ENCODE data around the gene TMEM37. TPM values are rescaled to one million over a fixed set of nuclear protein-coding genes. Genes with fewer than 3 reads are reported as not detected.

TMEM37 gene
- total RNA-seq, 1 experiment from 2014 or later, result 2.3 TPM

- H3K4me2 ChIP-seq (ENCODE audit: low read length), result no peak overlapping the region
- H3K9ac ChIP-seq (ENCODE audit: low read length), result no peak overlapping the region
- intact Hi-C loops (cut with micrococcal nuclease), result no loop called here
- peaks cover 10 to 26% of the 10 kb centered on the region in 2 experiments; a peak in 3 of 4 replicates for H3K4me1 ChIP-seq (ENCODE audit: control insufficient read depth in 1 of 2, insufficient read depth in 2 of 2, low read length in 2 of 2)
- no peak overlapping the region for H3K27ac ChIP-seq (ENCODE audit: low read depth, low read length)
- H3K9me2 ChIP-seq (ENCODE audit: insufficient read depth), result no peaks in the 10 kb centered on the region
- H3K9me3 ChIP-seq (ENCODE audit: control insufficient read depth in 1 of 2, insufficient read depth in 1 of 2, low read depth in 1 of 2, low read length in 2 of 2), result no peaks in the 10 kb centered on the region
- no peaks in the 10 kb centered on the region for H3K27me3 ChIP-seq (ENCODE audit: insufficient read depth, low read length)
- no peaks in the 10 kb centered on the region for H3K79me2 ChIP-seq (ENCODE audit: insufficient read depth, low read length)
- TF ChIP-seq POLR2AphosphoS5 (IDR thresholded peaks at IDR 0.05; ENCODE audit: low read depth, low read length) (no peak), EGR1 (IDR thresholded peaks at IDR 0.05; ENCODE audit: low read depth) (no peak), ATF3 (IDR thresholded peaks at IDR 0.05) (no peak)
- CTCF ChIA-PET, result no interaction called here
- no peaks in the 10 kb centered on the region for H3K36me3 ChIP-seq (ENCODE audit: control insufficient read depth in 1 of 2, insufficient read depth in 2 of 2, low read length in 2 of 2)
- RAD21 ChIA-PET (ENCODE audit: low non-redundant PET in 1 of 2, low total read pairs in 2 of 2, uncharacterized antibody in 2 of 2, unreplicated experiment in 2 of 2), result no interaction called here
- no TSS peak for BruUV-seq (replicated peaks)
- POLR2A ChIA-PET, result no interaction called here
- H4K20me1 ChIP-seq (ENCODE audit: insufficient read depth), result no peaks in the 10 kb centered on the region
- no peak overlapping the region for H3K4me3 ChIP-seq (replicated peaks in 1 of 2; ENCODE audit: low read depth in 1 of 2, low read length in 2 of 2)
- no peak overlapping the region for H2AFZ ChIP-seq (ENCODE audit: low read depth, low read length, poor library complexity, severe bottlenecking)
- ATAC-seq (no peak), DNase-seq (ENCODE audit: low read depth, low spot score) (no peak)
Observed at GRCh38 chr2:119426801-119427395, 4.8 kb upstream of the TMEM37 start.

GRCh38 chr2:119427756-119428155 is 3.9 kb upstream of the TMEM37 start:
- Histone ChIP-seq H3K4me3 (replicated peaks in 1 of 2; ENCODE audit: low read depth in 1 of 2, low read length in 2 of 2) (no peak overlapping the region), H3K27ac (ENCODE audit: low read depth, low read length) (no peak overlapping the region), H3K9me2 (ENCODE audit: insufficient read depth) (no peaks in the 10 kb centered on the region), H4K20me1 (ENCODE audit: insufficient read depth) (no peaks in the 10 kb centered on the region), H2AFZ (ENCODE audit: low read depth, low read length, poor library complexity, severe bottlenecking) (no peak overlapping the region), H3K4me1 (ENCODE audit: control insufficient read depth in 1 of 2, insufficient read depth in 2 of 2, low read length in 2 of 2) (peaks cover 17 to 33% of the 10 kb centered on the region in 2 experiments; a peak in 3 of 4 replicates), H3K9ac (ENCODE audit: low read length) (no peak overlapping the region), H3K4me2 (ENCODE audit: low read length) (no peak overlapping the region), H3K36me3 (ENCODE audit: control insufficient read depth in 1 of 2, insufficient read depth in 2 of 2, low read length in 2 of 2) (no peaks in the 10 kb centered on the region), H3K79me2 (ENCODE audit: insufficient read depth, low read length) (no peaks in the 10 kb centered on the region), H3K9me3 (ENCODE audit: control insufficient read depth in 1 of 2, insufficient read depth in 1 of 2, low read depth in 1 of 2, low read length in 2 of 2) (no peaks in the 10 kb centered on the region), H3K27me3 (ENCODE audit: insufficient read depth, low read length) (no peaks in the 10 kb centered on the region)
- ChIA-PET POLR2A (no interaction called here), CTCF (no interaction called here), RAD21 (ENCODE audit: low non-redundant PET in 1 of 2, low total read pairs in 2 of 2, uncharacterized antibody in 2 of 2, unreplicated experiment in 2 of 2) (no interaction called here)
- TF ChIP-seq ATF3 (IDR thresholded peaks at IDR 0.05), result no peak
- TF ChIP-seq ZNF274 (IDR thresholded peaks at IDR 0.05; ENCODE audit: low read depth, low read length), result no peak
- no peak for TF ChIP-seq CBX3 (IDR thresholded peaks at IDR 0.05; ENCODE audit: low read depth)
- TF ChIP-seq, protein P1, sequence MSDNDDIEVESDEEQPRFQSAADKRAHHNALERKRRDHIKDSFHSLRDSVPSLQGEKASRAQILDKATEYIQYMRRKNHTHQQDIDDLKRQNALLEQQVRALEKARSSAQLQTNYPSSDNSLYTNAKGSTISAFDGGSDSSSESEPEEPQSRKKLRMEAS (IDR thresholded peaks at IDR 0.05), result no peak
- no peak for TF ChIP-seq POLR2AphosphoS5 (IDR thresholded peaks at IDR 0.05; ENCODE audit: low read depth, low read length)
- no peak for TF ChIP-seq CEBPB (IDR thresholded peaks at IDR 0.05; ENCODE audit: low read depth)
- no peak for TF ChIP-seq CTCF (IDR thresholded peaks at IDR 0.05 in 2 of 3, conservative IDR thresholded peaks at IDR 0.05 in 1 of 3; ENCODE audit: borderline replicate concordance in 1 of 3, insufficient read depth in 1 of 3, low read depth in 2 of 3, low read length in 2 of 3)
- no peak for TF ChIP-seq ZFX (IDR thresholded peaks at IDR 0.05)
- no peak for TF ChIP-seq SRF (IDR thresholded peaks at IDR 0.05; ENCODE audit: low read depth)
- no peak for TF ChIP-seq EGR1 (IDR thresholded peaks at IDR 0.05; ENCODE audit: low read depth)
- TF ChIP-seq YY1 (IDR thresholded peaks at IDR 0.05; ENCODE audit: extremely low read depth, insufficient replicate concordance, low read depth, low read length), result no peak
- TF ChIP-seq EZH2phosphoT487 (IDR thresholded peaks at IDR 0.05; ENCODE audit: borderline replicate concordance), result no peak
- TF ChIP-seq SIN3A (IDR thresholded peaks at IDR 0.05; ENCODE audit: low read depth), result no peak
- TF ChIP-seq EZH2 (IDR thresholded peaks at IDR 0.05), result no peak
- no peak for TF ChIP-seq FOSL1 (IDR thresholded peaks at IDR 0.05; ENCODE audit: low read depth)
- no TSS peak for BruUV-seq (replicated peaks)
- DNase-seq (ENCODE audit: low read depth, low spot score), result no peak
- intact Hi-C loops (cut with micrococcal nuclease), result no loop called here
- no peak for ATAC-seq

Data from HCT116 (cell line).